ENCODE results near the gene MOGAT2. TPM values are rescaled to one million over a fixed set of nuclear protein-coding genes. Genes with fewer than 3 reads are reported as not detected.

Gene MOGAT2
- total and polyA plus RNA-seq, 7 experiments from 2014 or later, result not detected

GRCh38 chr11:75762158-75762557 is 44.5 kb downstream of the MOGAT2 start:
- Histone ChIP-seq H3K4me1 (ENCODE audit: control insufficient read depth in 2 of 2, insufficient read depth in 2 of 2, low read length in 2 of 2) (no peaks in the 10 kb centered on the region), H3K36me3 (ENCODE audit: control insufficient read depth in 2 of 3, insufficient read depth in 3 of 3, low read length in 3 of 3) (no peaks in the 10 kb centered on the region), H3K27ac (ENCODE audit: low read depth, low read length) (no peak overlapping the region), H3K4me3 (ENCODE audit: low read length) (no peak overlapping the region), H3K27me3 (ENCODE audit: control insufficient read depth in 2 of 2, insufficient read depth in 2 of 2, low read length in 2 of 2) (no peaks in the 10 kb centered on the region), H3K9me3 (ENCODE audit: control insufficient read depth in 2 of 3, low read length in 3 of 3) (no peaks in the 10 kb centered on the region)
- ATAC-seq (no peak), DNase-seq (no peak)
- intact Hi-C loops (cut with micrococcal nuclease), result loop anchor here in 1 of 2 donors (10.0 kb wide), 1 partner anchor 803 kb away; no protein-coding TSS in a partner anchor
- Mint-ChIP-seq H3K27me3 (peaks cover 0 to 5% (median 3%) of the 10 kb centered on the region in 5 donors), H3K27ac (peak overlapping the region in 1 of 9 donors; percentile 60), H3K9me3 (no peaks in the 10 kb centered on the region), H3K36me3 (no peaks in the 10 kb centered on the region), H3K4me1 (peaks cover 0 to 7% (median 0%) of the 10 kb centered on the region in 7 donors), H3K4me3 (no peak overlapping the region)
- ChIA-PET CTCF (no interaction called here), POLR2A (no interaction called here)

GRCh38 chr11:75762885-75763284 is 45.2 kb downstream of the MOGAT2 start:
- H3K27me3 ChIP-seq (ENCODE audit: control insufficient read depth in 2 of 2, insufficient read depth in 2 of 2, low read length in 2 of 2), result no peaks in the 10 kb centered on the region
- no peaks in the 10 kb centered on the region for H3K9me3 Mint-ChIP-seq
- H3K36me3 Mint-ChIP-seq, result no peaks in the 10 kb centered on the region
- ChIA-PET CTCF (no interaction called here), POLR2A (no interaction called here)
- no peaks in the 10 kb centered on the region for H3K9me3 ChIP-seq (ENCODE audit: control insufficient read depth in 2 of 3, low read length in 3 of 3)
- no peak overlapping the region for H3K4me3 Mint-ChIP-seq
- H3K27ac ChIP-seq (ENCODE audit: low read depth, low read length), result no peak overlapping the region
- DNase-seq (no peak), ATAC-seq (no peak)
- no peaks in the 10 kb centered on the region for H3K36me3 ChIP-seq (ENCODE audit: control insufficient read depth in 2 of 3, insufficient read depth in 3 of 3, low read length in 3 of 3)
- peaks cover 3 to 13% (median 6%) of the 10 kb centered on the region in 7 donors for H3K4me1 Mint-ChIP-seq
- H3K27me3 Mint-ChIP-seq, result peaks cover 0 to 11% (median 9%) of the 10 kb centered on the region in 5 donors
- intact Hi-C loops (cut with micrococcal nuclease), result loop anchor here in 1 of 2 donors (10.0 kb wide), 1 partner anchor 802 kb away; no protein-coding TSS in a partner anchor
- H3K4me3 ChIP-seq (ENCODE audit: low read length), result no peak overlapping the region
- no peak overlapping the region for H3K27ac Mint-ChIP-seq
- H3K4me1 ChIP-seq (ENCODE audit: control insufficient read depth in 2 of 2, insufficient read depth in 2 of 2, low read length in 2 of 2), result no peaks in the 10 kb centered on the region

- Mint-ChIP-seq H3K27ac (no peak overlapping the region), H3K4me1 (peaks cover 7 to 18% (median 9%) of the 10 kb centered on the region in 7 donors), H3K4me3 (no peak overlapping the region), H3K27me3 (peaks cover 0 to 15% (median 11%) of the 10 kb centered on the region in 5 donors), H3K36me3 (no peaks in the 10 kb centered on the region), H3K9me3 (no peaks in the 10 kb centered on the region)
- Histone ChIP-seq H3K4me3 (ENCODE audit: low read length) (no peak overlapping the region), H3K36me3 (ENCODE audit: control insufficient read depth in 2 of 3, insufficient read depth in 3 of 3, low read length in 3 of 3) (no peaks in the 10 kb centered on the region), H3K9me3 (ENCODE audit: control insufficient read depth in 2 of 3, low read length in 3 of 3) (no peaks in the 10 kb centered on the region), H3K27ac (ENCODE audit: low read depth, low read length) (no peak overlapping the region), H3K27me3 (ENCODE audit: control insufficient read depth in 2 of 2, insufficient read depth in 2 of 2, low read length in 2 of 2) (no peaks in the 10 kb centered on the region), H3K4me1 (ENCODE audit: control insufficient read depth in 2 of 2, insufficient read depth in 2 of 2, low read length in 2 of 2) (peaks cover 1 to 3% of the 10 kb centered on the region in 2 donors)
- ATAC-seq, result no peak
- intact Hi-C loops (cut with micrococcal nuclease), result loop anchor here in 1 of 2 donors (10.0 kb wide), 1 partner anchor 801 kb away; no protein-coding TSS in a partner anchor
- DNase-seq, result no peak
- ChIA-PET POLR2A (no interaction called here), CTCF (no interaction called here)
Measured at GRCh38 chr11:75763846-75764245, 46.2 kb downstream of the MOGAT2 start.

DNA sequence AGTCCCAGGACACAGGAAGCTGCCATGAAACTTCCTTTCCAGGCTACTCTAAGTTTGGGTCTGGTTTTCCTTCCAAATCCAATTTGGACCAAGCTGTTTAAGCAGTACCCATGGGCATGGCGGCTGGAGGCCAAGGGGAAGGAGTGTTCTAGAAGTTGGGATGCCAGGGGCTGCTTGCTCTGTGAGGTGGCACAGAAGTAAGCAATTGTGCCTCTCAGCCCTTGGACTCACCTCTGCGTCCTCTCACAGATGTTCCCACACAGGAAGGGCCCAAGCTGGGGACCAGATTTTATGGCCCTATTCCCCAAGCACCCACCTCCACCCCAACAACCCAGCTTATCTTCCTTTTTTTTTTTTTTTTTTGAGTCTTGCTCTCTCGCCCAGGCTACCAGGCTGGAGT is 47.5 kb downstream of the MOGAT2 start:
- peaks cover 5 to 20% (median 11%) of the 10 kb centered on the region in 5 donors for H3K27me3 Mint-ChIP-seq
- no peak for ATAC-seq
- no peaks in the 10 kb centered on the region for H3K36me3 Mint-ChIP-seq
- no peaks in the 10 kb centered on the region for H3K9me3 ChIP-seq (ENCODE audit: control insufficient read depth in 2 of 3, low read length in 3 of 3)
- peaks cover 0 to 4% of the 10 kb centered on the region in 2 donors for H3K27me3 ChIP-seq (ENCODE audit: control insufficient read depth in 2 of 2, insufficient read depth in 2 of 2, low read length in 2 of 2)
- no peaks in the 10 kb centered on the region for H3K9me3 Mint-ChIP-seq
- no peak for DNase-seq
- H3K4me3 Mint-ChIP-seq, result no peak overlapping the region
- ChIA-PET POLR2A (no interaction called here), CTCF (no interaction called here)
- intact Hi-C loops (cut with micrococcal nuclease), result loop anchor here in 1 of 2 donors (5.0 to 10.0 kb wide), 2 partner anchors 37 to 800 kb away; no protein-coding TSS in a partner anchor
- no peak overlapping the region for H3K4me3 ChIP-seq (ENCODE audit: low read length)
- no peaks in the 10 kb centered on the region for H3K36me3 ChIP-seq (ENCODE audit: control insufficient read depth in 2 of 3, insufficient read depth in 3 of 3, low read length in 3 of 3)
- H3K27ac Mint-ChIP-seq, result no peak overlapping the region
- peaks cover 10 to 21% (median 16%) of the 10 kb centered on the region in 7 donors for H3K4me1 Mint-ChIP-seq
- H3K27ac ChIP-seq (ENCODE audit: low read depth, low read length), result no peak overlapping the region
- peaks cover 5 to 7% of the 10 kb centered on the region in 2 donors for H3K4me1 ChIP-seq (ENCODE audit: control insufficient read depth in 2 of 2, insufficient read depth in 2 of 2, low read length in 2 of 2)

GRCh38 chr11:75766443-75767227 is 49.0 kb downstream of the MOGAT2 start:
- Histone ChIP-seq H3K27ac (ENCODE audit: low read depth, low read length) (no peak overlapping the region), H3K27me3 (ENCODE audit: control insufficient read depth in 2 of 2, insufficient read depth in 2 of 2, low read length in 2 of 2) (peaks cover 0 to 4% of the 10 kb centered on the region in 2 donors), H3K4me1 (ENCODE audit: control insufficient read depth in 2 of 2, insufficient read depth in 2 of 2, low read length in 2 of 2) (peaks cover 5 to 7% of the 10 kb centered on the region in 2 donors), H3K9me3 (ENCODE audit: control insufficient read depth in 2 of 3, low read length in 3 of 3) (no peaks in the 10 kb centered on the region), H3K4me3 (ENCODE audit: low read length) (no peak overlapping the region), H3K36me3 (ENCODE audit: control insufficient read depth in 2 of 3, insufficient read depth in 3 of 3, low read length in 3 of 3) (no peaks in the 10 kb centered on the region)
- H3K4me3 Mint-ChIP-seq, result peak overlapping the region in 3 of 10 donors; percentile 32 to 66 (median 32)
- POLR2A ChIA-PET, result no interaction called here
- ATAC-seq (no peak), DNase-seq (no peak)
- CTCF ChIA-PET, result no interaction called here
- H3K27me3 Mint-ChIP-seq, result peaks cover 7 to 24% (median 14%) of the 10 kb centered on the region in 5 donors
- H3K27ac Mint-ChIP-seq, result peak overlapping the region in 1 of 9 donors; percentile 7
- intact Hi-C loops (cut with micrococcal nuclease), result loop anchor here in 1 of 2 donors (5.0 to 10.0 kb wide), 2 partner anchors 36 to 798 kb away; no protein-coding TSS in a partner anchor
- no peaks in the 10 kb centered on the region for H3K36me3 Mint-ChIP-seq
- peaks cover 10 to 21% (median 16%) of the 10 kb centered on the region in 7 donors for H3K4me1 Mint-ChIP-seq
- H3K9me3 Mint-ChIP-seq, result no peaks in the 10 kb centered on the region

DNA sequence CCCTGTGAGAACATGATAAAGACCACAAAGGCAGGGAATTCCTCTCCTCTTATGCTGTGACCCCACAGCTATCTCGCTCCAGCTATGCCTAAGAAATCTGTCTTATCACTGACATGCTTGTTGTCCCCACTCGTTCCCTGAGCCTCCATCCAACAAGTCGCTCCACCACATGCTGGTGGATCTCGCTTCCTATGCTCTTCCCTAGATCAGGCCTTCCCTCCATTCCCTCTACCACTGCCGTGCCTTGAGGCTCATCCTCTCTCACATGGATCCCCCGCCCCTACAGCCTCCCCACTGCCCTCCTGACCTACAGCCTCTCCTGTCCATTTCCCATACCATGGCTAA is 49.6 kb downstream of the MOGAT2 start:
- Histone ChIP-seq H3K4me1 (ENCODE audit: control insufficient read depth in 2 of 2, insufficient read depth in 2 of 2, low read length in 2 of 2) (peaks cover 5 to 7% of the 10 kb centered on the region in 2 donors), H3K4me3 (ENCODE audit: low read length) (no peak overlapping the region), H3K27me3 (ENCODE audit: control insufficient read depth in 2 of 2, insufficient read depth in 2 of 2, low read length in 2 of 2) (peaks cover 0 to 4% of the 10 kb centered on the region in 2 donors), H3K36me3 (ENCODE audit: control insufficient read depth in 2 of 3, insufficient read depth in 3 of 3, low read length in 3 of 3) (no peaks in the 10 kb centered on the region), H3K9me3 (ENCODE audit: control insufficient read depth in 2 of 3, low read length in 3 of 3) (no peaks in the 10 kb centered on the region), H3K27ac (ENCODE audit: low read depth, low read length) (no peak overlapping the region)
- DNase-seq (no peak), ATAC-seq (no peak)
- H3K36me3 Mint-ChIP-seq, result no peaks in the 10 kb centered on the region
- peak overlapping the region in 3 of 9 donors; percentile 7 to 76 (median 58) for H3K27ac Mint-ChIP-seq
- intact Hi-C loops (cut with micrococcal nuclease), result loop anchor here in 1 of 2 donors (5.0 to 10.0 kb wide), 2 partner anchors 35 to 798 kb away; no protein-coding TSS in a partner anchor
- H3K9me3 Mint-ChIP-seq, result no peaks in the 10 kb centered on the region
- H3K4me3 Mint-ChIP-seq, result peak overlapping the region in 6 of 10 donors; percentile 15 to 80 (median 32)
- H3K4me1 Mint-ChIP-seq, result peaks cover 10 to 21% (median 16%) of the 10 kb centered on the region in 7 donors
- CTCF ChIA-PET, result no interaction called here
- peaks cover 7 to 24% (median 14%) of the 10 kb centered on the region in 5 donors for H3K27me3 Mint-ChIP-seq
- POLR2A ChIA-PET, result no interaction called here
